Skeletal muscle satellite cell (primary cell): ENCODE results near the gene NTSR2.

Experiments
- H3K27me3 ChIP-seq: 2 replicates; pipeline ENCODE4 v1.7.0; 2013; ENCODE audit warnings: low read length; ENCODE audit not compliant: control insufficient read depth, insufficient read depth
- H3K36me3 ChIP-seq: 2 replicates; pipeline ENCODE4 v1.7.0; 2013; ENCODE audit warnings: mild to moderate bottlenecking, control low read depth, low read length; ENCODE audit not compliant: insufficient read depth
- H3K4me1 ChIP-seq: 2 replicates; pipeline ENCODE4 v1.7.0; 2013; ENCODE audit warnings: low read length; ENCODE audit not compliant: control insufficient read depth, insufficient read depth
- H3K4me2 ChIP-seq: 2 replicates; pipeline ENCODE4 v1.7.0; 2013; ENCODE audit warnings: mild to moderate bottlenecking, low read length
- H3K4me3 ChIP-seq: 2 replicates; pipeline ENCODE4 v1.7.0; 2013; ENCODE audit warnings: low read length
- H3K9ac ChIP-seq: 2 replicates; pipeline ENCODE4 v1.7.0; 2013; ENCODE audit warnings: mild to moderate bottlenecking, low read depth, low read length, moderate library complexity
- H3K9me3 ChIP-seq: replicated peaks from 2 replicates; pipeline ENCODE4 v1.7.0; 2013; ENCODE audit warnings: mild to moderate bottlenecking, control low read depth, low read length

NTSR2 gene

GRCh38 chr2:11633923-11634478 is 36.0 kb downstream of the NTSR2 start:
- no peaks in the 10 kb centered on the region for H3K9me3 ChIP-seq
- no peaks in the 10 kb centered on the region for H3K4me1 ChIP-seq
- H3K27me3 ChIP-seq, result peaks cover 9% of the 10 kb centered on the region
- H3K9ac ChIP-seq, result no peak overlapping the region
- no peak overlapping the region for H3K4me2 ChIP-seq
- H3K36me3 ChIP-seq, result no peaks in the 10 kb centered on the region
- H3K4me3 ChIP-seq, result no peak overlapping the region

- Histone ChIP-seq H3K9me3 (no peaks in the 10 kb centered on the region), H3K27me3 (peaks cover 20% of the 10 kb centered on the region), H3K9ac (no peak overlapping the region), H3K4me2 (no peak overlapping the region), H3K36me3 (no peaks in the 10 kb centered on the region), H3K4me1 (no peaks in the 10 kb centered on the region), H3K4me3 (no peak overlapping the region)
These were observed 38.5 kb downstream of the NTSR2 start for GRCh38 chr2:11631462-11631861.

- Histone ChIP-seq H3K4me1 (no peaks in the 10 kb centered on the region), H3K9me3 (no peaks in the 10 kb centered on the region), H3K27me3 (peaks cover 19% of the 10 kb centered on the region), H3K9ac (no peak overlapping the region), H3K4me3 (no peak overlapping the region), H3K36me3 (no peaks in the 10 kb centered on the region), H3K4me2 (no peak overlapping the region)
These were observed 39.1 kb downstream of the NTSR2 start for GRCh38 chr2:11630855-11631254.

- no peaks in the 10 kb centered on the region for H3K36me3 ChIP-seq
- no peak overlapping the region for H3K9ac ChIP-seq
- no peak overlapping the region for H3K4me3 ChIP-seq
- no peaks in the 10 kb centered on the region for H3K9me3 ChIP-seq
- H3K4me1 ChIP-seq, result no peaks in the 10 kb centered on the region
- H3K4me2 ChIP-seq, result no peak overlapping the region
- peaks cover 16% of the 10 kb centered on the region for H3K27me3 ChIP-seq
These were observed 40.1 kb downstream of the NTSR2 start for GRCh38 chr2:11629851-11630250.

GRCh38 chr2:11629215-11629614 is 40.8 kb downstream of the NTSR2 start:
- H3K4me2 ChIP-seq, result no peak overlapping the region
- H3K9ac ChIP-seq, result no peak overlapping the region
- H3K27me3 ChIP-seq, result peaks cover 16% of the 10 kb centered on the region

GRCh38 chr2:11628675-11629074 is 41.3 kb downstream of the NTSR2 start:
- Histone ChIP-seq H3K4me3 (no peak overlapping the region), H3K9me3 (no peaks in the 10 kb centered on the region), H3K27me3 (peaks cover 16% of the 10 kb centered on the region), H3K4me1 (no peaks in the 10 kb centered on the region), H3K36me3 (no peaks in the 10 kb centered on the region), H3K9ac (no peak overlapping the region), H3K4me2 (no peak overlapping the region)

More at GRCh38 chr2:11629215-11629614, 40.8 kb downstream of the NTSR2 start:
- no peaks in the 10 kb centered on the region for H3K36me3 ChIP-seq
- H3K4me3 ChIP-seq, result no peak overlapping the region
- no peaks in the 10 kb centered on the region for H3K4me1 ChIP-seq
- H3K9me3 ChIP-seq, result no peaks in the 10 kb centered on the region

- H3K27me3 ChIP-seq, result peaks cover 24% of the 10 kb centered on the region
- no peak overlapping the region for H3K4me3 ChIP-seq
- no peaks in the 10 kb centered on the region for H3K36me3 ChIP-seq
- no peaks in the 10 kb centered on the region for H3K4me1 ChIP-seq
- no peaks in the 10 kb centered on the region for H3K9me3 ChIP-seq
- H3K9ac ChIP-seq, result no peak overlapping the region
- H3K4me2 ChIP-seq, result no peak overlapping the region
These were observed 44.3 kb downstream of the NTSR2 start for GRCh38 chr2:11625671-11626070.

GRCh38 chr2:11624893-11625292 is 45.1 kb downstream of the NTSR2 start:
- no peak overlapping the region for H3K4me3 ChIP-seq
- H3K36me3 ChIP-seq, result no peaks in the 10 kb centered on the region

GRCh38 chr2:11622611-11623010 is 47.4 kb downstream of the NTSR2 start:
- H3K27me3 ChIP-seq, result peaks cover 16% of the 10 kb centered on the region
- H3K4me1 ChIP-seq, result no peaks in the 10 kb centered on the region
- H3K36me3 ChIP-seq, result no peaks in the 10 kb centered on the region

More at GRCh38 chr2:11624893-11625292, 45.1 kb downstream of the NTSR2 start:
- peaks cover 26% of the 10 kb centered on the region for H3K27me3 ChIP-seq
- no peak overlapping the region for H3K9ac ChIP-seq
- no peaks in the 10 kb centered on the region for H3K9me3 ChIP-seq
- H3K4me1 ChIP-seq, result no peaks in the 10 kb centered on the region
- no peak overlapping the region for H3K4me2 ChIP-seq

GRCh38 chr2:11621410-11621809 is 48.6 kb downstream of the NTSR2 start:
- Histone ChIP-seq H3K4me3 (no peak overlapping the region), H3K4me2 (no peak overlapping the region), H3K9ac (no peak overlapping the region), H3K27me3 (peaks cover 12% of the 10 kb centered on the region), H3K9me3 (no peaks in the 10 kb centered on the region), H3K36me3 (no peaks in the 10 kb centered on the region), H3K4me1 (no peaks in the 10 kb centered on the region)

More at GRCh38 chr2:11622611-11623010, 47.4 kb downstream of the NTSR2 start:
- Histone ChIP-seq H3K4me2 (no peak overlapping the region), H3K9me3 (no peaks in the 10 kb centered on the region), H3K9ac (no peak overlapping the region), H3K4me3 (no peak overlapping the region)

GRCh38 chr2:11618708-11619062 is 51.3 kb downstream of the NTSR2 start:
- H3K4me2 ChIP-seq, result no peak overlapping the region
- H3K9me3 ChIP-seq, result no peaks in the 10 kb centered on the region
- no peak overlapping the region for H3K9ac ChIP-seq
- no peaks in the 10 kb centered on the region for H3K36me3 ChIP-seq
- H3K4me3 ChIP-seq, result no peak overlapping the region
- H3K4me1 ChIP-seq, result no peaks in the 10 kb centered on the region
- H3K27me3 ChIP-seq, result peaks cover 17% of the 10 kb centered on the region

GRCh38 chr2:11617984-11618707 is 51.8 kb downstream of the NTSR2 start:
- Histone ChIP-seq H3K4me3 (no peak overlapping the region), H3K9me3 (no peaks in the 10 kb centered on the region), H3K9ac (no peak overlapping the region)

More at GRCh38 chr2:11617984-11618707, 51.8 kb downstream of the NTSR2 start:
- Histone ChIP-seq H3K4me2 (no peak overlapping the region), H3K36me3 (no peaks in the 10 kb centered on the region), H3K27me3 (peaks cover 17% of the 10 kb centered on the region), H3K4me1 (no peaks in the 10 kb centered on the region)
